Brain microvascular endothelial cell (primary cell): ENCODE measurements around the gene PPRC1.

Experiments used
- DNase-seq: peaks from one replicate; pipeline ENCODE4 v3.0.0-alpha.2; 2020
- H3K27ac ChIP-seq: fragments of 250-450 bp; sonication (Bioruptor Pico); 2 replicates; pipeline ENCODE4 v1.5.1; 2020; ENCODE audit warnings: mild to moderate bottlenecking, moderate library complexity
- H3K27me3 ChIP-seq: fragments of 250-450 bp; sonication (Bioruptor Pico); replicated peaks from 2 replicates; pipeline ENCODE4 v1.5.1; 2020; ENCODE audit warnings: mild to moderate bottlenecking
- H3K36me3 ChIP-seq: fragments of 250-450 bp; sonication (Bioruptor Pico); replicated peaks from 2 replicates; pipeline ENCODE4 v1.5.1; 2020; ENCODE audit warnings: mild to moderate bottlenecking
- H3K4me3 ChIP-seq: 2 replicates; pipeline ENCODE4 v1.5.1; 2011; ENCODE audit warnings: low read depth, mild to moderate bottlenecking, control low read depth, low read length, moderate library complexity
- in situ Hi-C: cut with HindIII; loops from 2 replicates; pipeline ENCODE4 v1.10.0; 2017; ENCODE audit warnings: low sequenced_read_pairs, low pct_ligation_motif_present
- TF ChIP-seq, protein P1 (sequence below): IDR thresholded peaks from 2 replicates; pipeline ENCODE4 v1.5.1; 2011; ENCODE audit warnings: low read depth, mild to moderate bottlenecking, moderate library complexity, low read length, control low read depth, inconsistent platforms; ENCODE audit errors: missing control alignments

PPRC1 gene

DNA sequence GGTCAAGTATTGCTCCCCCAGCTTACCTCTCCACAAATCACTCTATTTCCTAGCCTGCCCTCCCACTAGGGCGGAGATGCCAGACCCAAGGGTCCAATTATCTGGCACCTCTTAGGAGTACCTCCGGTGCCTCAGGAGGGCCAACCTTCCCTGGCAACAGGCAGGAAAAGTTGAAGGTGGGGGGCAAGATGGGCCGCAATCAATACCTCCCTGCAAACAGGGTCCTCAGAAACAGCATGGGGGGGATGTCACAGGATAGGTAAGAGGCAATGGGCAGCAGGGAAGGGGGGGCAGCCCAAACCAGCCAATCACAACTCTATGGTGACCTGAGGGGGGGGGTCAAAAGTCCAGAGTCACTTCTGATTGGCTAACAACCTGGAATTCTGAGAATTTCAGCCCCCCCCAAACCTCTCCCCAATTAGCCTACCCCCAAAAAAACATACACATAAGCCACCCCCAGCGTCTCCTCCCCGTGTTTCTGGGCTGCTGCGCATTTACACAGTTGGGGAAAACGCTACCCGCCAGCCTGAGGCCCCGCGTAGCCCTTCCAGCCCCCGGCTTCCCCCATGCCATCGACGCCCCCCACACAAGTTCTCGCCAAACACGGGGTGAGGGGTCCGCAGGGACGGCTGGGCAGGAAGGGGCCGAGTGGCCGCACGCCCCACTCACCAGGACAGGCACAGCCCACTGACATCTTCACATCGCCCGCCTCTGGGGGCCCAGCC, 13.3 kb upstream of the PPRC1 start:
- no peaks in the 10 kb centered on the region for H3K27me3 ChIP-seq
- peak overlapping the region; percentile 43 for H3K27ac ChIP-seq
- DNase-seq: peak; percentile 48
- TF ChIP-seq, protein P1, sequence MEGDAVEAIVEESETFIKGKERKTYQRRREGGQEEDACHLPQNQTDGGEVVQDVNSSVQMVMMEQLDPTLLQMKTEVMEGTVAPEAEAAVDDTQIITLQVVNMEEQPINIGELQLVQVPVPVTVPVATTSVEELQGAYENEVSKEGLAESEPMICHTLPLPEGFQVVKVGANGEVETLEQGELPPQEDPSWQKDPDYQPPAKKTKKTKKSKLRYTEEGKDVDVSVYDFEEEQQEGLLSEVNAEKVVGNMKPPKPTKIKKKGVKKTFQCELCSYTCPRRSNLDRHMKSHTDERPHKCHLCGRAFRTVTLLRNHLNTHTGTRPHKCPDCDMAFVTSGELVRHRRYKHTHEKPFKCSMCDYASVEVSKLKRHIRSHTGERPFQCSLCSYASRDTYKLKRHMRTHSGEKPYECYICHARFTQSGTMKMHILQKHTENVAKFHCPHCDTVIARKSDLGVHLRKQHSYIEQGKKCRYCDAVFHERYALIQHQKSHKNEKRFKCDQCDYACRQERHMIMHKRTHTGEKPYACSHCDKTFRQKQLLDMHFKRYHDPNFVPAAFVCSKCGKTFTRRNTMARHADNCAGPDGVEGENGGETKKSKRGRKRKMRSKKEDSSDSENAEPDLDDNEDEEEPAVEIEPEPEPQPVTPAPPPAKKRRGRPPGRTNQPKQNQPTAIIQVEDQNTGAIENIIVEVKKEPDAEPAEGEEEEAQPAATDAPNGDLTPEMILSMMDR: no peak
- in situ Hi-C loops: no loop called here
- no peaks in the 10 kb centered on the region for H3K36me3 ChIP-seq
- H3K4me3 ChIP-seq: peak overlapping the region; percentile 83

DNA sequence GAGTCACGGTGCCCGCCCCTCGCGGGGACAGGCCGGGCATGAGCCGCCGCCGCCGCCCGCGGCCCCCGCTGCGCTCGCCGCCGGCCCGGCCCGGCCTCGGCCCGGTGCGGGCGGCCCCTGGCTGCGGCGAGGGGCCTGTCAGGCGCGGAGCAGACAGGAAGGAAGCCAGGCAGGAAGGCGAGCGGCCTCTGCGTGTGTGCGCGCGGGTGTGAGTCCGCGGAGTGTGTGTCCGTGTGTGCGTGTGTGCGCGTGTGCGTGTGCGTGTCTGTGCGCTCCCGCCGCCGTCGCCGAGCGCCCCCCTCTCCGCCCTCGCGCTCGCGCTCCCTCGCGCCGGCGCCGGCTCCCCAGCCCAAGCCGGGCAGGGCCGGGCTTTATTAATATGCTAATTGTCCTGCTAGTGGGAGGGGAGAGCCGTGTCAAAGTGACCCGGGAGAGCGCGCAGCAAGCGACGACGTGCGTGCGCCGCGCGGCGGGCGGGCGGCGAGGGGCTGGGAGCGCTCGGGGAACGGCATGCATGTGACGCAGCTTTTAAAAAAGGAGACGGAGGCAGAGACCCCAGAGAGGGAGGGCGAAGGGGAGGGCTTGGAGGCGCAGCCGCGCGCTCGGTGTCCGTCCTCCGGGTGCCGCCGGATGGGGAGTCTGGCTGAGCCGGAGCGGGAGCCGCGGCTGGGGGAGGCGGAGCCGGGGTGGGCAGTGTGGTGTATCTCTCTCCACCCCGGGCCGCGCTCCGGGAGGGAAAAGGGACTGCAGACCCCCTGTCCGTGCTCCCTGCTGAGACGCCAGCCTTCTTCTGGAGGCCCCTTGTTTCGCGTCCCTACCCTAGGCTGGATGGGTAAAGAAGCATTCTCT, 12.5 kb upstream of the PPRC1 start, which contains the start of gene LDB1:
Gene LDB1 (minus strand): TSS at position 227 of the 849 bp plus-strand sequence. CDS start 258 bp downstream, outside the sequence.
- Histone ChIP-seq H3K36me3 (no peaks in the 10 kb centered on the region), H3K27ac (peak within 1 kb of the TSS; percentile 43), H3K4me3 (peak within 1 kb of the TSS; percentile 83), H3K27me3 (no peaks in the 10 kb centered on the region)
- in situ Hi-C loops: no loop called here
- peak; percentile 52 for DNase-seq
- TF ChIP-seq, protein P1: peak; percentile 12

DNA sequence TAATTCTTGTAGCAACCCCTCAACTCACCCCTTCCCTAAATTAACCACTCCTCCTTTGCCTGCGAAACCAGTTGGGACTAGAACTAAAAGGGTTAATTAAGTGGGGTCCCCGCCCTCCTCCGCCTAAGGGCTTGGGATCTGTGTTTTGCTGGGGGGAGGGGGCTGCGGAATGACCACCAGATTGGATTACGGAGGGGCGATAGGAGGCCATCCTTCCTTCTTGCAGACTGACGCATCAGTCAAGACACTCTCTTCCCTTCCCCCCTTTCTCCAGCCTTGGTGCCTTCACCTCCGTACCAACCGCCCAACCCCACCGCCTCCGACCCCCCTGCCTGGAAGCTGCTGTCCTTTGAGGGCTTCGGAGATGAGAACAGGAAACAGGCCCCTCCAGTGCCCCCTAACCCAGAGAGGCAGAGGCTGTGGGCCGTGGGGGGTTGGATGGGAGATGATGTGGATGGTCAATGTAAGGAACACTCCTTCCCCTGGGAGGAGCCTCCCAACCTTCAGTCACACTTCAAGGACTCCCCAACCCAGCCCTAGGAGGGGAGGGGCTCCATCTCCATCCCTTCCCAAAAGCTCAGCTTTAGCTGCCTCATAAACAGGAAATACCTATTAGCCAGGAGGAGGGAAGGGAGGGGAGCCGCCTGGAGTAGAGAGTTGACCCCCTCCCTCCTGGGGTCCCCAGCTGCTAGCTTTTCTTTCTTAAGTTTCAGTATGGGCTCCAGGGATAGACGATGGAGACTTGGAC, 11.7 kb upstream of the PPRC1 start:
- no peaks in the 10 kb centered on the region for H3K27me3 ChIP-seq
- TF ChIP-seq, protein P1: no peak
- H3K4me3 ChIP-seq: peak overlapping the region; percentile 83
- in situ Hi-C loops: no loop called here
- no peak for DNase-seq
- no peaks in the 10 kb centered on the region for H3K36me3 ChIP-seq
- no peak overlapping the region for H3K27ac ChIP-seq

DNA sequence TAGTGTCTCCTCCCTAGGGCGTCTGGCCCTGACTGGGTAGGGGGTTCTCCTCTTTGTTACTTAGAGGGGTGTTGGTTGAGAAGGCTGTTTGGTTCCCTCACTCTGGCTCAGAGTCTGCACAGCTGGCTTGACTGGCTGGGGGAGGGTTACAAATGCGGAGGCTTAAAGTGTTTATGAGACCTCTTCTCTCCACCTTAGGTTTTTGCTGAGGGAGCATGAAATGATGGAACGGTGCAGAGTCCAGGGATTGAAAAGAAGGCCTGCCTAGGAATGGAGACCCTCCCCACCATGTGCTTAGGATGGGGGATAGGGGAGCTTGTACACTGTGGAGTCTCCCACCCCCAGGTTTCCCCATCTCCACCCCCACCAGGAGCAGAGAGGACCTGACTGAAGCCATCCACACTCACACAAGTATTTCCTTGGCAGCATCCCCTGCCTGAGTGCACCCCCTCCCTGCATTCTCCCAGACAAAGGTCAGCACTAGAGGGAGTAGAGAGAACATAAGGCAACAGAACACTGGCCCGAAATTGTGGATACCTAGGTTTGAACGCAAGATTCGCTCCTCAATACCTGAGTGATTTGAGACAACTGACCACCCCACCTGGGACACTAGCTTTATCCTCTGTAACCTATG, 11.0 kb upstream of the PPRC1 start:
- in situ Hi-C loops: no loop called here
- no peak overlapping the region for H3K4me3 ChIP-seq
- H3K27ac ChIP-seq: no peak overlapping the region
- H3K36me3 ChIP-seq: no peaks in the 10 kb centered on the region
- no peaks in the 10 kb centered on the region for H3K27me3 ChIP-seq
- no peak for DNase-seq
- TF ChIP-seq, protein P1: peak; percentile 45

DNA sequence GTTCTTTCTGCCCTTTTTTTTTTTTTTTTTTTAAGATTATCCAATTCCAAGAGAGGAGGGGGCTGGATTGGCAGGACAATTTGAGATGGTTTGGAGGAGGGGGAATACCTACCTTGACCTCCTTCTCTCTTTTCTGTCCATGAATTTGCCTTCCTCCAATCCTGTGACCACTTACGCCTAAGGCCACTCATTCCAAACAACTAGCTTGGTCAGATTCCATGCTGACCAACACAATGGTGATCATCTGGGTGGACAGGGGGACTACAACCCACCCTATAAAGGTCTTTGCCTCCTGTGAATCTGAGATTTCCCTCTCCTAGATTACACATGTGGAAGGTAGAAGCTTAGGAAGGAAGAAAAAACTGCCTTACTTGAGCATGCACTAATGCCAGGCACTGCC, 10.4 kb upstream of the PPRC1 start:
- Histone ChIP-seq H3K36me3 (no peaks in the 10 kb centered on the region), H3K4me3 (no peak overlapping the region), H3K27me3 (no peaks in the 10 kb centered on the region), H3K27ac (no peak overlapping the region)
- no peak for DNase-seq
- in situ Hi-C loops: no loop called here
- TF ChIP-seq, protein P1: no peak
